ENCODE results near the gene KIF26A. TPM values are rescaled to one million over a fixed set of nuclear protein-coding genes. Genes with fewer than 3 reads are reported as not detected.
A peak's percentile ranks its signal among the peaks of the same experiment; 100 is the strongest.

KIF26A gene
- total RNA-seq, 6 donors from 2014 or later = 1.8 to 7.3 (median 3.5) TPM

DNA sequence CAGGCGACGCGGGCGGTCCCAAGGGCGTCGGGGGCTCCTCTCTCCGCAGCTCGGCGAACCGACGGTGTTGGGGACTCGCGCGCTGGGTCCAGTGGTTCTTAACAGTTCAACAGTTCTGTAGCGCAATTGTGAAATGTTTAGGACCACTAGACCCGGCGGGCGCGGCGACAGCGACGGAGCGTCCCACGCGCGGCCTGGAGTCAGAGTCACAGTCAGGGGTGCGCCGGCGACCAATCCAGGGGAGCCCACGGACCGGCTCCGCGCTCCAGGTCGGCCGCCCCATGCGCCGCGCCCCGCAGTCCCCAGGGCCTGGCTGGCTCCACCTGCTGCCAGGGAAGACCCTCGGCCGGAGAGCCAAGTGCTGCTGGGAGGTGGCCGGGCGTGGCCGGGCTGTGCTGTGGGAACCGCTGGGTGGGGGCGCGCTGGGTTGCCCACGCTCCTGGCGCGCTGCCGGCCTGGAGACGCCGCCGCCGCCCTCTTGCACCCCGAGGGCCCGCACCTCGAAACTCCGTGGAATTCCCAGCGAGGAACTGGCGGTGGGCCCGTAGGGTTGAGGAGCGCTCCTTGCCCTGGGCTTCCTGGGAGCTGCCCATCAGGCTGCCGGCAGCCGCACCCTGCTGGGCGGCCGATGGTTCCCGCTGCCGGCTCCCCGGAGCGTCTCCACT is 20.9 kb upstream of the KIF26A start:
- H3K27ac ChIP-seq = peak overlapping the region; percentile 57 to 79 (median 74)
- H3K4me1 ChIP-seq = peaks cover 12 to 26% (median 16%) of the 10 kb centered on the region in 4 donors
- 8 to 33% methylated on average over 12 to 16 of the region's 71 CpGs for WGBS, 2 donors
- peaks cover 0 to 21% (median 12%) of the 10 kb centered on the region in 4 donors for H3K27me3 ChIP-seq
- no peaks in the 10 kb centered on the region for H3K36me3 ChIP-seq
- TF ChIP-seq EP300 (IDR thresholded peaks at IDR 0.05) = no peak
- TF ChIP-seq POLR2AphosphoS5 (IDR thresholded peaks at IDR 0.05) = no peak
- TF ChIP-seq, protein P1, sequence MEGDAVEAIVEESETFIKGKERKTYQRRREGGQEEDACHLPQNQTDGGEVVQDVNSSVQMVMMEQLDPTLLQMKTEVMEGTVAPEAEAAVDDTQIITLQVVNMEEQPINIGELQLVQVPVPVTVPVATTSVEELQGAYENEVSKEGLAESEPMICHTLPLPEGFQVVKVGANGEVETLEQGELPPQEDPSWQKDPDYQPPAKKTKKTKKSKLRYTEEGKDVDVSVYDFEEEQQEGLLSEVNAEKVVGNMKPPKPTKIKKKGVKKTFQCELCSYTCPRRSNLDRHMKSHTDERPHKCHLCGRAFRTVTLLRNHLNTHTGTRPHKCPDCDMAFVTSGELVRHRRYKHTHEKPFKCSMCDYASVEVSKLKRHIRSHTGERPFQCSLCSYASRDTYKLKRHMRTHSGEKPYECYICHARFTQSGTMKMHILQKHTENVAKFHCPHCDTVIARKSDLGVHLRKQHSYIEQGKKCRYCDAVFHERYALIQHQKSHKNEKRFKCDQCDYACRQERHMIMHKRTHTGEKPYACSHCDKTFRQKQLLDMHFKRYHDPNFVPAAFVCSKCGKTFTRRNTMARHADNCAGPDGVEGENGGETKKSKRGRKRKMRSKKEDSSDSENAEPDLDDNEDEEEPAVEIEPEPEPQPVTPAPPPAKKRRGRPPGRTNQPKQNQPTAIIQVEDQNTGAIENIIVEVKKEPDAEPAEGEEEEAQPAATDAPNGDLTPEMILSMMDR (IDR thresholded peaks at IDR 0.05) = no peak
- no peak for TF ChIP-seq POLR2A (IDR thresholded peaks at IDR 0.05)
- no peaks in the 10 kb centered on the region for H3K9me3 ChIP-seq
- peak overlapping the region in 3 of 4 donors; percentile 59 to 70 (median 66) for H3K4me3 ChIP-seq
- no peak for ATAC-seq (ENCODE audit: low FRiP score in 2 of 2)
- DNase-seq = peak in 1 of 2 donors; percentile 85

DNA sequence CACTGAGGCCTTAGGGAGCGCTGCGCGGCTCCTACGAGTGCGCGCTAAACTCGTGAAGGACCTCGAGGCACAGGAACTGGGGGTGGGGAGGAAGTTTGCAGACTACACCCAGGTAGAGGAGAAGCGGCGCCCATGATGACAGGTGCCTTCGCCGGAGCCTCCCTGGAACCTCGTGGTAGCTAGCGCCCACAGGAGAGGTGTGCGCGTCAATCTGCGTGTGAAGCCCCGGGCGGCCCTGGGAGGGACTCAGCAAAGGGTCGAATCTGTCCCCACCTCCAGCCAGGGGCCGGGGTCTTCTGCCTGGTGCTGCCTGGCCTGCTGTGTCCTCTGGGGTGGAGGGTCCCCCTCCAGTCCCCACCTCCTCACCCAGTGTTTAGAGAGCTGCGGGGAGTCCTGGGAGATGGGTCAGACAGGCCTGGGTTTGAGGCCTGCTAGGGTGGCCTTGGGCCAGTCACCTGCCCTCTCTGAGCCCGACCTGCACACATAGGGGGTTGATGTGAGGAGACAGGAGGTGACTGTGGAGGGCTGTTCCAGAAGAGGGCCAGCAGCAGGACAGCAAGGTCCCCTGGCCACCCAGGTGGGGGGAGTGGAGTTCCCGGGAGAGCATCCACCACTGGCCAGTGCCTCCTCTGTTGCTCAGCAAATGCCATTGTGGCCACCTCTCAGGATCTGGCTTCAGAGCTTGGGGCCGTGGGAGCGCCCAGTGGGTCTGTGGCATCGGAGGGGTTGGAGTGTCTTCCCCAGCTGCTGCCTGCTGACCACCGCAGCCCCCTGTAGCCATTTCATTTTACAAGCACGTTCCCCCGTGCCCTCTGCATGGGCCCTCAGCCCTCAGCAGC is 20.2 kb upstream of the KIF26A start:
- H3K36me3 ChIP-seq = no peaks in the 10 kb centered on the region
- peak overlapping the region in 3 of 4 donors; percentile 59 to 70 (median 66) for H3K4me3 ChIP-seq
- WGBS, 2 donors = 57 to 66% methylated on average over 27 to 29 of the region's 30 CpGs
- DNase-seq (peak in 1 of 2 donors; percentile 77), ATAC-seq (ENCODE audit: low FRiP score in 2 of 2) (no peak)
- H3K27ac ChIP-seq = peak overlapping the region in 3 of 4 donors; percentile 57 to 79 (median 78)
- peaks cover 0 to under 1% (median 0%) of the 10 kb centered on the region in 4 donors for H3K9me3 ChIP-seq
- H3K4me1 ChIP-seq = peaks cover 12 to 26% (median 16%) of the 10 kb centered on the region in 4 donors
- TF ChIP-seq POLR2A (IDR thresholded peaks at IDR 0.05) (no peak), POLR2AphosphoS5 (IDR thresholded peaks at IDR 0.05) (no peak)
- TF ChIP-seq, protein P1 (IDR thresholded peaks at IDR 0.05) = no peak
- H3K27me3 ChIP-seq = peaks cover 0 to 21% (median 12%) of the 10 kb centered on the region in 4 donors

DNA sequence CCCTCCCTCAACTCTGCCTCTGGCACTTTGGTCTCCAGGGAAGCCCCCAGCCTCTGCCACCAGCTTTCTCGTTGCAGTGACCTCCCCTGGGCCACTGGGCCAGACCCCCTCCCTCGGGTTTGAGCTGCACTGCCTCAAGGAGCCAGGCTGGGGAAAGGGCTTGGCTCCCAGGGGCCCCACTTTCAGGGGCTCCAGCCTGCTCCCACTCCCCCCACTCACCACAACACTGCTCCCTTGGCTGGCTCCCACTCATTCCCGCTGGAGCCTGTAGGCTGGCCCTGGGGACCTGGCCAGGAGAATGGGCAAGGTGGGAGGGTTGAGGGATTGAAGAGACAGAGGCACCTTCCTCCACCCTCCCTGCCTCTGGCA is 19.3 kb upstream of the KIF26A start:
- peaks cover 0 to 21% (median 12%) of the 10 kb centered on the region in 4 donors for H3K27me3 ChIP-seq
- H3K4me3 ChIP-seq = no peak overlapping the region
- no peak overlapping the region for H3K27ac ChIP-seq
- peaks cover 12 to 26% (median 16%) of the 10 kb centered on the region in 4 donors for H3K4me1 ChIP-seq
- no peaks in the 10 kb centered on the region for H3K36me3 ChIP-seq
- DNase-seq (peak in 1 of 2 donors; percentile 41), ATAC-seq (ENCODE audit: low FRiP score in 2 of 2) (no peak)
- TF ChIP-seq POLR2A (IDR thresholded peaks at IDR 0.05) = no peak
- no peak for TF ChIP-seq EP300 (IDR thresholded peaks at IDR 0.05)
- TF ChIP-seq, protein P1 (IDR thresholded peaks at IDR 0.05) = no peak
- no peak for TF ChIP-seq POLR2AphosphoS5 (IDR thresholded peaks at IDR 0.05)
- peaks cover 0 to 8% (median 5%) of the 10 kb centered on the region in 4 donors for H3K9me3 ChIP-seq
- WGBS, 2 donors = 51 to 80% methylated on average over 2 to 3 of the region's 3 CpGs

DNA sequence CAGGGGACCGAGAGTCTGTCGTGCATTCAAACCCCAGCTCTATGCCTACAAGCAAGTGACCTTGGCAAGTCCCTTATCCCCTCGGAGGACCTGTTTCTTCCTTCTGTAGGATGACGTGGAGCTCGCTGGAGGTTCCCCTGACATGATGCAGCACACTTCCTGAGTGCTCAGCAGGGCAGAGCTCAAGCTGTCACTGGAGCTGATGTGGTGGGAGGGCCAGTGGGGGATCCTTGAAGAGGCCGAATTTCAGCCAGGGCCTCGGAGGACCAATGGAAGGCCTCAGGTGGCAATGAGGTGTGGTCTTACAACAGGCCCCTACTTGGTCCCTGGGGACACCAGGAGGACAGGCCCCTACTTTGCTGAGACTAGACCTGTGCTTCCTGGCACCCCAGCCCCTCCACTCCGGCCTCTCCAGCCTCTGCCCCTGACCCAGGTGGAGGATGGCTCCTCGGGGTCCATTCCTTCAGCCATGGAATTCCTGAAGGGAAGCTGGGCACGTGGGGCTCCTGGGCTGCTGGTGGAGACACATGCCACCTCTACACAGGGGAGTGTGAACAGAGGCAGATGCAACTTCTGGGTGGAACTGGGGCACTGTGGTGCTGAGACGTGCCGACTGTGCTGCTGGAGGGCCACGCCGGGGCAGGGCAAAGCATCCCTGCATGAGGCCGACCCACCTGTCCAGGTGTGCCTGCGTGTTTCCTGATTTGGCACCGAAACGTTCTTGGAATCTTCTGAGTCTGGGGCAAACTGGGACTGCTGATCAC is 18.7 kb upstream of the KIF26A start:
- ATAC-seq (ENCODE audit: low FRiP score in 2 of 2) (no peak), DNase-seq (peak in 1 of 2 donors; percentile 60)
- no peak overlapping the region for H3K27ac ChIP-seq
- no peaks in the 10 kb centered on the region for H3K36me3 ChIP-seq
- 35 to 72% methylated on average over 4 to 18 of the region's 18 CpGs for WGBS, 2 donors
- peaks cover 0 to 21% (median 12%) of the 10 kb centered on the region in 4 donors for H3K27me3 ChIP-seq
- H3K9me3 ChIP-seq = peaks cover 0 to 14% (median 9%) of the 10 kb centered on the region in 4 donors
- TF ChIP-seq POLR2A (IDR thresholded peaks at IDR 0.05) = no peak
- TF ChIP-seq EP300 (IDR thresholded peaks at IDR 0.05) = no peak
- no peak for TF ChIP-seq POLR2AphosphoS5 (IDR thresholded peaks at IDR 0.05)
- TF ChIP-seq, protein P1 (IDR thresholded peaks at IDR 0.05) = no peak
- H3K4me3 ChIP-seq = no peak overlapping the region
- peaks cover 12 to 26% (median 16%) of the 10 kb centered on the region in 4 donors for H3K4me1 ChIP-seq
